GM18861 (cell line): ENCODE measurements around the gene LRP8.

ENCODE experiments used
- ATAC-seq: cut with Tn5 transposase; IDR thresholded peaks from one replicate; pipeline ENCODE4 v1.9.1; 2021; ENCODE audit not compliant: unreplicated experiment

The LRP8 gene

GRCh38 chr1:53340660-53341520, 13.0 kb upstream of the LRP8 start:
- no peak for ATAC-seq

GRCh38 chr1:53339736-53340635, 12.1 kb upstream of the LRP8 start:
- ATAC-seq = no peak

- no peak for ATAC-seq
These were observed 10.6 kb upstream of the LRP8 start for GRCh38 chr1:53338423-53338822.

GRCh38 chr1:53337499-53337898, 9.6 kb upstream of the LRP8 start:
- no peak for ATAC-seq

GRCh38 chr1:53336146-53336545, 8.3 kb upstream of the LRP8 start:
- no peak for ATAC-seq

- no peak for ATAC-seq
These were observed 7.8 kb upstream of the LRP8 start for GRCh38 chr1:53335661-53336060.

- no peak for ATAC-seq
These were observed 6.9 kb upstream of the LRP8 start for GRCh38 chr1:53334781-53335180.

GRCh38 chr1:53334312-53334711, 6.4 kb upstream of the LRP8 start:
- no peak for ATAC-seq

- no peak for ATAC-seq
These were observed 5.0 kb upstream of the LRP8 start for GRCh38 chr1:53332833-53333232.

GRCh38 chr1:53332186-53332564, 4.3 kb upstream of the LRP8 start:
- no peak for ATAC-seq

GRCh38 chr1:53331446-53332185, 3.7 kb upstream of the LRP8 start:
- ATAC-seq = no peak

GRCh38 chr1:53330819-53331218, 2.9 kb upstream of the LRP8 start:
- no peak for ATAC-seq

GRCh38 chr1:53328541-53329499, 950 bp upstream of the LRP8 start:
- no peak for ATAC-seq

- peak; percentile 4 for ATAC-seq
These were observed 522 bp downstream of the LRP8 start for GRCh38 chr1:53327182-53327913.

- ATAC-seq = peak; percentile 19
These were observed 1.2 kb downstream of the LRP8 start for GRCh38 chr1:53326598-53327181.

GRCh38 chr1:53326088-53326597, 1.7 kb downstream of the LRP8 start:
- ATAC-seq = peak; percentile 76

GRCh38 chr1:53325326-53326087, 2.4 kb downstream of the LRP8 start:
- ATAC-seq = no peak

GRCh38 chr1:53324728-53325297, 3.1 kb downstream of the LRP8 start:
- ATAC-seq = no peak
